ENCODE results near the gene SOCS6.

- TF ChIP-seq EZH2 (optimal IDR thresholded peaks at IDR 0.05; ENCODE audit: low read depth, low read length) (no peak), CTCF (IDR thresholded peaks at IDR 0.05; ENCODE audit: low read length) (no peak)
Measured at GRCh38 chr18:70314151-70314782, 25.4 kb downstream of the SOCS6 start.
